ENCODE measurements around the gene CAMTA1. TPM values are rescaled to one million over a fixed set of nuclear protein-coding genes. Genes with fewer than 3 reads are reported as not detected.
A peak's percentile ranks its signal among the peaks of the same experiment; 100 is the strongest.

Gene CAMTA1
- total RNA-seq, 1 donor from 2014 or later = 77.6 TPM

- Mint-ChIP-seq H3K27ac (ENCODE audit: unreplicated experiment) (no peak overlapping the region), H3K4me1 (ENCODE audit: low read depth, unreplicated experiment) (peaks cover 6% of the 10 kb centered on the region), H3K27me3 (ENCODE audit: low read depth, unreplicated experiment) (peaks cover 19% of the 10 kb centered on the region), H3K9me3 (ENCODE audit: unreplicated experiment) (peaks cover 3% of the 10 kb centered on the region), H3K36me3 (ENCODE audit: low read depth, unreplicated experiment) (no peaks in the 10 kb centered on the region), H3K4me3 (ENCODE audit: unreplicated experiment) (no peak overlapping the region)
- H3K79me2 ChIP-seq (ENCODE audit: insufficient read depth, low read length) = no peaks in the 10 kb centered on the region
- no peak overlapping the region for H3K4me3 ChIP-seq (ENCODE audit: insufficient read depth, low read depth, low read length)
- H3K9ac ChIP-seq (ENCODE audit: low read length) = no peak overlapping the region
- H3K9me3 ChIP-seq (ENCODE audit: insufficient read depth, low read depth, low read length) = no peaks in the 10 kb centered on the region
- no peak overlapping the region for H3K27ac ChIP-seq (ENCODE audit: low read depth, low read length)
- TF ChIP-seq EZH2 (IDR thresholded peaks at IDR 0.05; ENCODE audit: insufficient read depth, low read length) = no peak
- no peak for TF ChIP-seq CTCF (IDR thresholded peaks at IDR 0.05; ENCODE audit: insufficient read depth, low read depth, low read length)
- no peaks in the 10 kb centered on the region for H3K36me3 ChIP-seq (ENCODE audit: insufficient read depth, low read length)
- no peaks in the 10 kb centered on the region for H3K27me3 ChIP-seq (ENCODE audit: insufficient read depth, low read length)
- H3K4me2 ChIP-seq (ENCODE audit: low read length) = no peak overlapping the region
- DNase-seq (ENCODE audit: low read depth) (no peak), FAIRE-seq (no peak)
- H4K20me1 ChIP-seq (ENCODE audit: insufficient read depth, low read length) = no peaks in the 10 kb centered on the region
- no peak overlapping the region for H2AFZ ChIP-seq (ENCODE audit: low read depth, low read length)
- H3K4me1 ChIP-seq (ENCODE audit: insufficient read depth, low read length) = peaks cover 7% of the 10 kb centered on the region
Observed at GRCh38 chr1:7483634-7484383, 698.6 kb downstream of the CAMTA1 start.

- H4K20me1 ChIP-seq (ENCODE audit: insufficient read depth, low read length) = no peaks in the 10 kb centered on the region
Observed at GRCh38 chr1:7485086-7485780, 700.0 kb downstream of the CAMTA1 start.

GRCh38 chr1:7485826-7486225, 700.6 kb downstream of the CAMTA1 start:
- H3K4me1 Mint-ChIP-seq (ENCODE audit: low read depth, unreplicated experiment) = peaks cover 6% of the 10 kb centered on the region
- no peak overlapping the region for H3K27ac Mint-ChIP-seq (ENCODE audit: unreplicated experiment)
- H3K4me3 Mint-ChIP-seq (ENCODE audit: unreplicated experiment) = no peak overlapping the region
- H3K9me3 Mint-ChIP-seq (ENCODE audit: unreplicated experiment) = peaks cover 3% of the 10 kb centered on the region
- H3K9me3 ChIP-seq (ENCODE audit: insufficient read depth, low read depth, low read length) = no peaks in the 10 kb centered on the region
- H3K36me3 Mint-ChIP-seq (ENCODE audit: low read depth, unreplicated experiment) = no peaks in the 10 kb centered on the region
- TF ChIP-seq CTCF (IDR thresholded peaks at IDR 0.05; ENCODE audit: insufficient read depth, low read depth, low read length) = no peak
- TF ChIP-seq EZH2 (IDR thresholded peaks at IDR 0.05; ENCODE audit: insufficient read depth, low read length) = no peak
- H3K4me3 ChIP-seq (ENCODE audit: insufficient read depth, low read depth, low read length) = no peak overlapping the region
- H2AFZ ChIP-seq (ENCODE audit: low read depth, low read length) = no peak overlapping the region
- H3K27me3 Mint-ChIP-seq (ENCODE audit: low read depth, unreplicated experiment) = peaks cover 25% of the 10 kb centered on the region
- no peak overlapping the region for H3K4me2 ChIP-seq (ENCODE audit: low read length)
- DNase-seq (ENCODE audit: low read depth) (no peak), FAIRE-seq (no peak)
- peaks cover 2% of the 10 kb centered on the region for H3K4me1 ChIP-seq (ENCODE audit: insufficient read depth, low read length)
- no peaks in the 10 kb centered on the region for H4K20me1 ChIP-seq (ENCODE audit: insufficient read depth, low read length)
- H3K9ac ChIP-seq (ENCODE audit: low read length) = no peak overlapping the region
- H3K79me2 ChIP-seq (ENCODE audit: insufficient read depth, low read length) = no peaks in the 10 kb centered on the region
- no peaks in the 10 kb centered on the region for H3K27me3 ChIP-seq (ENCODE audit: insufficient read depth, low read length)
- no peak overlapping the region for H3K27ac ChIP-seq (ENCODE audit: low read depth, low read length)
- H3K36me3 ChIP-seq (ENCODE audit: insufficient read depth, low read length) = no peaks in the 10 kb centered on the region

More at GRCh38 chr1:7485086-7485780, 700.0 kb downstream of the CAMTA1 start:
- Histone ChIP-seq H3K4me3 (ENCODE audit: insufficient read depth, low read depth, low read length) (no peak overlapping the region), H3K36me3 (ENCODE audit: insufficient read depth, low read length) (no peaks in the 10 kb centered on the region), H2AFZ (ENCODE audit: low read depth, low read length) (no peak overlapping the region), H3K79me2 (ENCODE audit: insufficient read depth, low read length) (no peaks in the 10 kb centered on the region), H3K4me2 (ENCODE audit: low read length) (no peak overlapping the region), H3K9me3 (ENCODE audit: insufficient read depth, low read depth, low read length) (no peaks in the 10 kb centered on the region), H3K4me1 (ENCODE audit: insufficient read depth, low read length) (peaks cover 2% of the 10 kb centered on the region), H3K9ac (ENCODE audit: low read length) (no peak overlapping the region), H3K27ac (ENCODE audit: low read depth, low read length) (no peak overlapping the region), H3K27me3 (ENCODE audit: insufficient read depth, low read length) (no peaks in the 10 kb centered on the region)
- DNase-seq (ENCODE audit: low read depth) (no peak), FAIRE-seq (no peak)
- Mint-ChIP-seq H3K9me3 (ENCODE audit: unreplicated experiment) (peaks cover 3% of the 10 kb centered on the region), H3K27ac (ENCODE audit: unreplicated experiment) (no peak overlapping the region), H3K27me3 (ENCODE audit: low read depth, unreplicated experiment) (peaks cover 25% of the 10 kb centered on the region), H3K4me3 (ENCODE audit: unreplicated experiment) (peak overlapping the region; percentile 50), H3K4me1 (ENCODE audit: low read depth, unreplicated experiment) (peaks cover 6% of the 10 kb centered on the region), H3K36me3 (ENCODE audit: low read depth, unreplicated experiment) (no peaks in the 10 kb centered on the region)
- no peak for TF ChIP-seq EZH2 (IDR thresholded peaks at IDR 0.05; ENCODE audit: insufficient read depth, low read length)

Data from astrocyte (in vitro differentiated cells and primary cell).